Adipose tissue (tissue), 3 donors: ENCODE measurements around the gene NPHP1. TPM values are rescaled to one million over a fixed set of nuclear protein-coding genes. Genes with fewer than 3 reads are reported as not detected.

Experiments
- H3K27ac ChIP-seq: one replicate; pipeline ENCODE4 v1.5.1; 2013; ENCODE audit warnings: low read depth, low read length
- WGBS, 3 donors: extraction: QIAGEN DNeasy Blood & Tissue Kit; methylation state at CpG; one replicate each; pipeline ENCODE4 v1.1.7; 2013; 5-methylcytosine and 5-hydroxymethylcytosine counted together
- polyA plus RNA-seq, 3 donors: library from polyadenylated mRNA; stranded (reverse); fragments of 200-250 nt; gene quantifications; one replicate each; pipeline ENCODE4 v1.2.3, GENCODE V29; 2013
- donor health status: healthy with polysubstance abuse.
- donor health status: Bipolar disorder and iron deficiency.
- donor health status: healthy.

The NPHP1 gene
- polyA plus RNA-seq, 3 donors = 1.6 to 2.6 (median 1.9) TPM

- 77 to 94% (median 94%) methylated on average over 2 of the region's 2 CpGs for WGBS, 3 donors
- H3K27ac ChIP-seq = no peak overlapping the region
Measured at GRCh38 chr2:110146183-110146944, 58.4 kb downstream of the NPHP1 start.

- H3K27ac ChIP-seq = no peak overlapping the region
Measured at GRCh38 chr2:110143982-110144381, 60.8 kb downstream of the NPHP1 start.

- WGBS, 3 donors = 74 to 90% (median 83%) methylated on average over 1 of the region's 1 CpG
- no peak overlapping the region for H3K27ac ChIP-seq
Measured at GRCh38 chr2:110140401-110140800, 64.4 kb downstream of the NPHP1 start.

GRCh38 chr2:110134025-110134424, 70.8 kb downstream of the NPHP1 start:
- H3K27ac ChIP-seq = no peak overlapping the region

GRCh38 chr2:110131166-110131565, 73.6 kb downstream of the NPHP1 start:
- no peak overlapping the region for H3K27ac ChIP-seq
- WGBS, 3 donors = 67 to 90% (median 86%) methylated on average over 2 of the region's 2 CpGs

GRCh38 chr2:110130757-110131156, 74.1 kb downstream of the NPHP1 start:
- 60 to 90% (median 80%) methylated on average over 2 of the region's 2 CpGs for WGBS, 3 donors
- no peak overlapping the region for H3K27ac ChIP-seq

GRCh38 chr2:110126906-110127305, 77.9 kb downstream of the NPHP1 start:
- 62 to 71% (median 64%) methylated on average over 2 of the region's 2 CpGs for WGBS, 3 donors
- H3K27ac ChIP-seq = no peak overlapping the region

- 80 to 88% (median 82%) methylated on average over 4 of the region's 4 CpGs for WGBS, 3 donors
- H3K27ac ChIP-seq = no peak overlapping the region
Measured at GRCh38 chr2:110126086-110126773, 78.6 kb downstream of the NPHP1 start.

GRCh38 chr2:110124939-110125691, 79.7 kb downstream of the NPHP1 start:
- no peak overlapping the region for H3K27ac ChIP-seq
- WGBS, 3 donors = 85 to 94% (median 93%) methylated on average over 6 of the region's 6 CpGs

- H3K27ac ChIP-seq = no peak overlapping the region
- 81 to 94% (median 91%) methylated on average over 4 of the region's 4 CpGs for WGBS, 3 donors
Measured at GRCh38 chr2:110124038-110124825, 80.6 kb downstream of the NPHP1 start.

GRCh38 chr2:110121592-110121991, 83.2 kb downstream of the NPHP1 start:
- H3K27ac ChIP-seq = no peak overlapping the region
- 96 to 98% (median 97%) methylated on average over 3 of the region's 3 CpGs for WGBS, 3 donors

- WGBS, 3 donors = 67 to 83% (median 73%) methylated on average over 2 of the region's 2 CpGs
- no peak overlapping the region for H3K27ac ChIP-seq
Measured at GRCh38 chr2:110121052-110121334, 83.8 kb downstream of the NPHP1 start.

- no peak overlapping the region for H3K27ac ChIP-seq
- WGBS, 3 donors = 60 to 63% (median 61%) methylated on average over 11 of the region's 11 CpGs
Measured at GRCh38 chr2:110120171-110121051, 84.4 kb downstream of the NPHP1 start.

- no peak overlapping the region for H3K27ac ChIP-seq
Measured at GRCh38 chr2:110116033-110116710, 88.6 kb downstream of the NPHP1 start.

GRCh38 chr2:110115291-110116032, 89.4 kb downstream of the NPHP1 start, which contains the start of gene MALL:
Gene MALL, minus strand, starts transcription at chr2:110115822. Its CDS starts 30 bp downstream, at chr2:110115792.
- no peak within 1 kb of the TSS for H3K27ac ChIP-seq
- WGBS, 3 donors = 10 to 13% (median 13%) methylated on average over 45 to 62 of the region's 62 CpGs

More at GRCh38 chr2:110116033-110116710, 88.6 kb downstream of the NPHP1 start:
- 12 to 23% (median 19%) methylated on average over 8 of the region's 8 CpGs for WGBS, 3 donors

GRCh38 chr2:110114831-110115255, 90.0 kb downstream of the NPHP1 start:
- no peak overlapping the region for H3K27ac ChIP-seq
- 68 to 77% (median 72%) methylated on average over 14 of the region's 14 CpGs for WGBS, 3 donors
